ENCODE measurements around the gene KANK2.

DNA sequence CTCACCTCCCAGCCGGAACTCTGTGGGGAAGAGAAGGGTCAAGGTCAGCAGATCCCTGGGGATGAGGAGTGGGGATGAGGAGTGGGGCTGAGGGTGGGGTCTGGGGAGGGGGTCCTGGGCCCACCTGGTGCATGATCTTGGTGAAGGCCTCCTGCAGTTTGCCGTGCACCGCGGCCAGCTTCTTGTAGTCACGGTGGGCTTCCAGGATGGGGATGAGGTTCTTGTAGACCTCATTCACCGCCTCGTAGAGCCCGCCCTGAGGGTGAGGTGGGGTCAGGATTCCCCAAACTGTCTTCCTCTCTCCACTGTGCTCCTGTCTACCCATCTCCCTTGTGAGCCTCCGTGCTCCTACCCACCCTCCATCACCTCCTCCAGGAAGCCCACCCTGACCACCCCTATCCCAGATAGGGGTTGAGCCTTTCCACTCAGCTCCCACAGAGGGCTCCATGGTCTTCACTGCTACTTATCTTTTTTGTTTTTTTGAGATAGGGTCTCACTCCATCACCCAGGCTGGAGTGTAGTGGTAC, 6.8 kb upstream of the KANK2 start:
- TF ChIP-seq, protein P1, sequence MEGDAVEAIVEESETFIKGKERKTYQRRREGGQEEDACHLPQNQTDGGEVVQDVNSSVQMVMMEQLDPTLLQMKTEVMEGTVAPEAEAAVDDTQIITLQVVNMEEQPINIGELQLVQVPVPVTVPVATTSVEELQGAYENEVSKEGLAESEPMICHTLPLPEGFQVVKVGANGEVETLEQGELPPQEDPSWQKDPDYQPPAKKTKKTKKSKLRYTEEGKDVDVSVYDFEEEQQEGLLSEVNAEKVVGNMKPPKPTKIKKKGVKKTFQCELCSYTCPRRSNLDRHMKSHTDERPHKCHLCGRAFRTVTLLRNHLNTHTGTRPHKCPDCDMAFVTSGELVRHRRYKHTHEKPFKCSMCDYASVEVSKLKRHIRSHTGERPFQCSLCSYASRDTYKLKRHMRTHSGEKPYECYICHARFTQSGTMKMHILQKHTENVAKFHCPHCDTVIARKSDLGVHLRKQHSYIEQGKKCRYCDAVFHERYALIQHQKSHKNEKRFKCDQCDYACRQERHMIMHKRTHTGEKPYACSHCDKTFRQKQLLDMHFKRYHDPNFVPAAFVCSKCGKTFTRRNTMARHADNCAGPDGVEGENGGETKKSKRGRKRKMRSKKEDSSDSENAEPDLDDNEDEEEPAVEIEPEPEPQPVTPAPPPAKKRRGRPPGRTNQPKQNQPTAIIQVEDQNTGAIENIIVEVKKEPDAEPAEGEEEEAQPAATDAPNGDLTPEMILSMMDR (IDR thresholded peaks at IDR 0.05) = no peak
- TF ChIP-seq EP300 (IDR thresholded peaks at IDR 0.05) = no peak
- no peak for TF ChIP-seq POLR2A (IDR thresholded peaks at IDR 0.05)
- TF ChIP-seq POLR2AphosphoS5 (IDR thresholded peaks at IDR 0.05) = no peak

All from suprapubic skin (tissue), 4 donors.